Stomach (tissue), 19 donors: ENCODE results near the gene FAM209A. TPM values are rescaled to one million over a fixed set of nuclear protein-coding genes. Genes with fewer than 3 reads are reported as not detected.
"Not testable (repeated sequence)": the region's sequence is repeated elsewhere in the genome, so short reads cannot be mapped to it uniquely, and the experiment has no call there.

Experiments
- DNase-seq, 2 donors: peaks; one replicate each; pipeline versions ENCODE4 v3.0.0 to v3.0.0-alpha.2; 2013 to 2019
- H3K27ac ChIP-seq, 5 donors: fragments of 200-600 bp in 4 of 5; sonication (generic) in 4 of 5; one replicate each; pipeline ENCODE4 v1.5.1; 2013 to 2019; ENCODE audit warnings: mild to moderate bottlenecking in 1 of 5, moderate library complexity in 1 of 5
- H3K27me3 ChIP-seq, 3 donors: fragments of 200-600 bp; sonication (generic); one replicate each; pipeline ENCODE4 v1.5.1; 2017 to 2019; ENCODE audit warnings: mixed run types in 1 of 3
- H3K36me3 ChIP-seq, 4 donors: fragments of 200-600 bp; sonication (generic); 1 replicate in 3 of 4; 2 replicates in 1 of 4; pipeline ENCODE4 v1.5.1; 2016 to 2019
- H3K4me1 ChIP-seq, 4 donors: fragments of 200-600 bp; sonication (generic); one replicate each; pipeline ENCODE4 v1.5.1; 2016 to 2019
- H3K4me3 ChIP-seq, 4 donors: fragments of 200-600 bp; sonication (generic) in 3 of 4; one replicate each; pipeline ENCODE4 v1.5.1; 2016 to 2019; ENCODE audit warnings: mild to moderate bottlenecking in 1 of 4
- H3K9me3 ChIP-seq, 4 donors: fragments of 200-600 bp; sonication (generic); one replicate each; pipeline ENCODE4 v1.5.1; 2016 to 2019
- EP300 ChIP-seq: sonication (generic); formaldehyde crosslinking; IDR thresholded peaks from one replicate; pipeline ENCODE4 v1.6.1; 2017; ENCODE audit warnings: antibody characterized with exemption
- POLR2A ChIP-seq, 4 donors: fragments of 450-650 bp; IDR thresholded peaks; one replicate each; pipeline ENCODE4 v1.6.1; 2016; ENCODE audit warnings: antibody characterized with exemption in 4 of 4, control low read depth in 2 of 4, mild to moderate bottlenecking in 1 of 4, moderate library complexity in 1 of 4
- POLR2AphosphoS5 ChIP-seq, 3 donors: sonication (generic); formaldehyde crosslinking; IDR thresholded peaks; one replicate each; pipeline ENCODE4 v1.6.1; 2016; ENCODE audit warnings: antibody characterized with exemption in 3 of 3
- WGBS, 5 donors: extraction: QIAGEN DNeasy Blood & Tissue Kit in 3 of 5; methylation state at CpG; one replicate each; pipeline versions ENCODE4 v1.1.5 to v1.1.7; 2013 to 2018; 5-methylcytosine and 5-hydroxymethylcytosine counted together
- intact Hi-C: fragments of 100-400 bp; cut with DNase I; formaldehyde crosslinking; loops from one replicate; pipeline ENCODE4 v1.15.1; 2023; ENCODE audit warnings: low total_unique reads
- long read RNA-seq, 10 donors: transcript quantifications; one replicate each; lab custom pipeline, GENCODE V29; 2026
- polyA plus RNA-seq, 3 donors: library from polyadenylated mRNA; stranded (reverse); fragments of 200-250 nt; gene quantifications; one replicate each; pipeline ENCODE4 v1.2.3, GENCODE V29; 2013
- total RNA-seq, 5 donors: library from RNA; depleted of rRNA; stranded (reverse); fragments of >200 nt; gene quantifications; one replicate each; pipeline versions ENCODE4 v1.1.0 to v1.2.3, GENCODE V29; 2014 to 2016
- TF ChIP-seq, protein P1 (sequence below), 7 experiments: fragments of 450-650 bp in 4 of 7; fragments of 200-600 bp in 3 of 7; sonication (generic) in 3 of 7; IDR thresholded peaks; one replicate each; pipeline ENCODE4 v1.5.1; 2016 to 2019; ENCODE audit warnings: antibody characterized with exemption in 7 of 7, control low read depth in 2 of 7, mild to moderate bottlenecking in 1 of 7
- donor health status: healthy with polysubstance abuse.
- donor health status: Bipolar disorder and iron deficiency.
- donor health status: healthy.

Gene FAM209A, protein sequence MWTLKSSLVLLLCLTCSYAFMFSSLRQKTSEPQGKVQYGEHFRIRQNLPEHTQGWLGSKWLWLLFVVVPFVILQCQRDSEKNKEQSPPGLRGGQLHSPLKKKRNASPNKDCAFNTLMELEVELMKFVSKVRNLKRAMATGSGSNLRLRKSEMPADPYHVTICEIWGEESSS
- total RNA-seq = under 1 TPM in 1 of 5 donors, not detected in 4; 0.73 TPM
- polyA plus RNA-seq = under 1 TPM in 2 of 3 donors, not detected in 1; 0.38 to 0.44 TPM
- long read RNA-seq, donor 1 = 0 reads
- long read RNA-seq, donor 2 = 0 reads
- long read RNA-seq, donor 3 = 0 reads
- long read RNA-seq, donor 4 = 0 reads
- long read RNA-seq, donor 5 = 0 reads
- long read RNA-seq, donor 6 = 0 reads
- long read RNA-seq, donor 7 = 0 reads
- long read RNA-seq, donor 8 = 0 reads
- long read RNA-seq, donor 9 = 0 reads
- long read RNA-seq, donor 10 = 0 reads

DNA sequence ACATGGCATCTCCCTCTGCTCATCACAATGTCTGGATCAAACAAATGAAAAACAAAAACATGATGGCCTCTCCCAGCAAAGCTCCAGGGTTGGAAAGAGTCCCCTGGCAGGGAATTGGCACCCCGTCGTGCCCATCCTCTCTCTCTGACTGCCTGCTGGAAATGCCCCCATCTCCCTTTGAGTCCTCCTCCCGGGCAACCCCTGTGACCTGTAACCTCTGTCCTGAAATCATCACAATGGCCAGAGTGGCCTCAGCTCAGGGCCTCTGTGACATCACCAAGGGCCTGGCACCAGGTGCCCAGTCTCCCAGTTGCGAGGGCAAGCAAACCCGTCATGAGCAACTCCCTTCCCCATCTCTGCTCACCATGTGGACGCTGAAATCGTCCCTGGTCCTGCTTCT is at the start of gene FAM209A:
Gene FAM209A (plus strand): TSS at position 301 of the 400 bp plus-strand sequence. CDS start 65 bp downstream, at position 366.
- intact Hi-C loops, H3K4me3 ChIP-seq, H3K4me1 ChIP-seq, H3K27ac ChIP-seq, H3K27me3 ChIP-seq, DNase-seq: not testable (repeated sequence)
- 82 to 96% (median 90%) methylated on average over 5 to 7 of the region's 7 CpGs for WGBS, 5 donors
- peaks cover 14 to 23% (median 22%) of the 10 kb centered on the region in 4 donors for H3K9me3 ChIP-seq
- peaks cover 13 to 23% (median 18%) of the 10 kb centered on the region in 4 donors for H3K36me3 ChIP-seq

DNA sequence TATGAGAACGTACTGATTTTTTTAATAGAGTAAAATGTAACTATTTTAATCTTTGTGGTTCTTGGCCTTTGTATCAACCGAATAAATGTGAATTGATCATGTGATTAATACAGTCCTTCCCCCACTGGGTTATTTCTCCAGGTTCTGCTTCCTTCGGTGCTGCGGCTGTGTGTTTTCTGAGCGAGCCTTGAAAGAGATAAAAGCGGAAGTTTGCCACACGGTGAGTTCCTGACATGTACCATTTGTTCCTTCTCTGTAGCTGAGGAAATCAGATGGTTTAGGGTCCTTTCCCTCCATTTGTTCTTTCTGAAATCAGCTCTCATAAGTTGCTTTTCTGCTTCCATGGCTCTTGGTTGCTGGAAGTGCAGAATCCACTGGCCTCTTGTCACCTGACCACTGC is 40.6 kb upstream of the FAM209A start:
- Histone ChIP-seq H3K4me1 (no peaks in the 10 kb centered on the region), H3K4me3 (no peak overlapping the region), H3K9me3 (no peaks in the 10 kb centered on the region), H3K27ac (peak overlapping the region in 2 of 5 donors; percentile 16 to 59), H3K27me3 (no peaks in the 10 kb centered on the region), H3K36me3 (peaks cover 36 to 97% (median 95%) of the 10 kb centered on the region in 4 donors)
- intact Hi-C loops = no loop called here
- DNase-seq = peak in 1 of 2 donors; percentile 12
- TF ChIP-seq POLR2AphosphoS5 (IDR thresholded peaks at IDR 0.05) = no peak
- no peak for TF ChIP-seq POLR2A (IDR thresholded peaks at IDR 0.05)
- TF ChIP-seq, protein P1, sequence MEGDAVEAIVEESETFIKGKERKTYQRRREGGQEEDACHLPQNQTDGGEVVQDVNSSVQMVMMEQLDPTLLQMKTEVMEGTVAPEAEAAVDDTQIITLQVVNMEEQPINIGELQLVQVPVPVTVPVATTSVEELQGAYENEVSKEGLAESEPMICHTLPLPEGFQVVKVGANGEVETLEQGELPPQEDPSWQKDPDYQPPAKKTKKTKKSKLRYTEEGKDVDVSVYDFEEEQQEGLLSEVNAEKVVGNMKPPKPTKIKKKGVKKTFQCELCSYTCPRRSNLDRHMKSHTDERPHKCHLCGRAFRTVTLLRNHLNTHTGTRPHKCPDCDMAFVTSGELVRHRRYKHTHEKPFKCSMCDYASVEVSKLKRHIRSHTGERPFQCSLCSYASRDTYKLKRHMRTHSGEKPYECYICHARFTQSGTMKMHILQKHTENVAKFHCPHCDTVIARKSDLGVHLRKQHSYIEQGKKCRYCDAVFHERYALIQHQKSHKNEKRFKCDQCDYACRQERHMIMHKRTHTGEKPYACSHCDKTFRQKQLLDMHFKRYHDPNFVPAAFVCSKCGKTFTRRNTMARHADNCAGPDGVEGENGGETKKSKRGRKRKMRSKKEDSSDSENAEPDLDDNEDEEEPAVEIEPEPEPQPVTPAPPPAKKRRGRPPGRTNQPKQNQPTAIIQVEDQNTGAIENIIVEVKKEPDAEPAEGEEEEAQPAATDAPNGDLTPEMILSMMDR (IDR thresholded peaks at IDR 0.05) = no peak
- TF ChIP-seq EP300 = no peak
- 77 to 87% (median 84%) methylated on average over 7 of the region's 7 CpGs for WGBS, 5 donors

DNA sequence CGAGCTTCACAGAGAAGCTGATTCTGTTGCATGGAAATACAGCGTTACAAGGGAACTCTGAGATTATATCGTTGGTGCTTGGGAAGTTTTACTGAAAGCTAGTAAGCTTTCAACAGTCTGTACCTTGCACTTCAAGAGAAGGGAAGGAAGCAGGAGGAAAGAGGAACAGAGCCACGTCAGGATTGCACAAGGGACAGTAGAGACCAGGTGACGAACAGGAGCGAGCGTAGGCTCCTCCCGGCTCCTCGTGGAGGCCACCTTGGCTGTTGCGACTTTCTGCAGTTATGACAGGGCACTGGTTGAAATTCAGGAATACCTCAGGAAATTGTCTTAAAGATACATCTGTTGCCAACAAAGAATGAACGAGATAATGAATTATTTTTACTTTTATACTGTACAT is 37.3 kb upstream of the FAM209A start:
- Histone ChIP-seq H3K4me3 (no peak overlapping the region), H3K27ac (peak overlapping the region in 1 of 5 donors; percentile 30), H3K4me1 (no peaks in the 10 kb centered on the region), H3K27me3 (no peaks in the 10 kb centered on the region), H3K36me3 (peaks cover 31 to 97% (median 95%) of the 10 kb centered on the region in 4 donors), H3K9me3 (no peaks in the 10 kb centered on the region)
- 82 to 92% (median 90%) methylated on average over 11 of the region's 11 CpGs for WGBS, 5 donors
- intact Hi-C loops = no loop called here
- DNase-seq = no peak
- no peak for TF ChIP-seq EP300
- TF ChIP-seq POLR2AphosphoS5 (IDR thresholded peaks at IDR 0.05) = no peak
- TF ChIP-seq POLR2A (IDR thresholded peaks at IDR 0.05) = no peak
- TF ChIP-seq, protein P1 (IDR thresholded peaks at IDR 0.05) = no peak

DNA sequence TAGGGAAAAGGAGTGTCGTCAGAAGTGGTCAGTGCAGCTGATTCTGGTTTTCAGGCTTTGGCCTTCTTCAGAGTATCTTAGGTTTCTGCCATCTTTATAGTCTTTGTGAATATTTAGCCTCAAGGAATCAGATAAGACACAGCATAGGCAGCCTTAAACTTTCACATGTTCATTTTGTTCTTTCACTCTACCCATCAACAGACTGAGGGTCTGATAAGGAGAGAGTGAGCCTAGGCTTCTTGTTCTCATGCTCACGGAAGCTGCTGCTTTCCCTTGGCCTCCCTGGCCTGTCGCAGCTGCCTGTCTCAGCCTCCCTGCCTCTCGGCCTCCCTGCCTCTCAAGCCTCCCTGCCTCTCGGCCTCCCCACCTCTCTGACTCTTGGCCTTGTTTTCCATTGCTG is 36.0 kb upstream of the FAM209A start:
- H3K9me3 ChIP-seq = no peaks in the 10 kb centered on the region
- no peak for DNase-seq
- H3K36me3 ChIP-seq = peaks cover 32 to 96% (median 93%) of the 10 kb centered on the region in 4 donors
- H3K4me3 ChIP-seq = no peak overlapping the region
- TF ChIP-seq POLR2AphosphoS5 (IDR thresholded peaks at IDR 0.05) = no peak
- no peak for TF ChIP-seq EP300
- TF ChIP-seq, protein P1 (IDR thresholded peaks at IDR 0.05) = no peak
- no peak for TF ChIP-seq POLR2A (IDR thresholded peaks at IDR 0.05)
- H3K4me1 ChIP-seq = no peaks in the 10 kb centered on the region
- H3K27ac ChIP-seq = no peak overlapping the region
- intact Hi-C loops = no loop called here
- H3K27me3 ChIP-seq = no peaks in the 10 kb centered on the region
- WGBS, 5 donors = 94 to 98% (median 96%) methylated on average over 5 of the region's 5 CpGs

DNA sequence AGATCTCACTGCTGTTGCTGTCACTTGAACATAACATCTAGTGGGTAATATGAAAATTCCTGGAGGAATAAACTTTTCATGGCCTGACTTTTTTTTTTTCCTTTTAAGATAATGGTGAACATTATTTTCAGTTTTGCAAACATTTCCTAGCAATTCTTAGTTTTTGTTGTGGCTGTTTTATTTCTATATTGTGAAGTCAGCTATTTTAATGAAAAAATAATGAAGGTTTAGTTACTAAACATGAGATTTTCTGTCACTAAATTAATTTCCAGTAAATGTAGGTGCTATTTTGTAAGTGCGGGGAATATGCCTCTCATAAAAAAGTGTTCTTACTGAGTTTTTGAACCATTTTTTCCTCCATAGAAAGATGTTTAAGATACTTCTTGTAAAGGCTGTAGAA is 23.4 kb upstream of the FAM209A start:
- intact Hi-C loops = no loop called here
- WGBS, 5 donors = 94 to 100% (median 98%) methylated on average over 1 of the region's 1 CpG

More for the DNA sequence above, 23.4 kb upstream of the FAM209A start:
- Histone ChIP-seq H3K27me3 (no peaks in the 10 kb centered on the region), H3K4me1 (no peaks in the 10 kb centered on the region), H3K36me3 (peaks cover 0 to 58% (median 51%) of the 10 kb centered on the region in 4 donors), H3K9me3 (no peaks in the 10 kb centered on the region), H3K27ac (no peak overlapping the region), H3K4me3 (no peak overlapping the region)
- no peak for TF ChIP-seq EP300
- TF ChIP-seq, protein P1 (IDR thresholded peaks at IDR 0.05) = no peak
- no peak for TF ChIP-seq POLR2AphosphoS5 (IDR thresholded peaks at IDR 0.05)
- no peak for TF ChIP-seq POLR2A (IDR thresholded peaks at IDR 0.05)
- DNase-seq = no peak
